ENCODE results near the gene ASPRV1. TPM values are rescaled to one million over a fixed set of nuclear protein-coding genes. Genes with fewer than 3 reads are reported as not detected.

The ASPRV1 gene
- total RNA-seq, 1 donor from 2014 or later, result 0.08 TPM

DNA sequence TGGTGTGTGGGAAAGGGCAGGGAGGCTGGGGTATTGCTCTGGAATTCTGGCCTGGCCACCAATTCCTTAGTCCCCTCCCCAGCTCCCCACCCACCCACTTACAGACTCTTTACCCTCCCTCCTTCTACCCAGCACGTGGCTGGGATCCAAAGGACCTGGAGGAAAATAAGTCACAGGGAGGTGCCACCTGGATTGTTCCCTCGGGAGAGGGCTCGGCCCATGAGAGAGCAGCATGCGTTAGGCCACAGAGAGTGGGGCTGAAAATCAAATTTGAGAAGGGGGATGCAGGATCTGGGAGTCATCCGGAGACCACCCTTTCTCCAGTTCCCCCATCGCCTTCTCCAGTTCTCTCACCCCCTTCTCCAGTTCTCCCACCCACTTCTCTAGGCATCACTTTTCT is 3.0 kb downstream of the ASPRV1 start:
- H3K27me3 ChIP-seq (ENCODE audit: control insufficient read depth, insufficient read depth, low read length), result peaks cover 11% of the 10 kb centered on the region
- no peak for DNase-seq (ENCODE audit: low read depth)
- H3K36me3 ChIP-seq (ENCODE audit: control insufficient read depth, insufficient read depth, low read length), result no peaks in the 10 kb centered on the region
- no peak overlapping the region for H3K4me3 ChIP-seq (ENCODE audit: low read depth, low read length)
- TF ChIP-seq, protein P1, sequence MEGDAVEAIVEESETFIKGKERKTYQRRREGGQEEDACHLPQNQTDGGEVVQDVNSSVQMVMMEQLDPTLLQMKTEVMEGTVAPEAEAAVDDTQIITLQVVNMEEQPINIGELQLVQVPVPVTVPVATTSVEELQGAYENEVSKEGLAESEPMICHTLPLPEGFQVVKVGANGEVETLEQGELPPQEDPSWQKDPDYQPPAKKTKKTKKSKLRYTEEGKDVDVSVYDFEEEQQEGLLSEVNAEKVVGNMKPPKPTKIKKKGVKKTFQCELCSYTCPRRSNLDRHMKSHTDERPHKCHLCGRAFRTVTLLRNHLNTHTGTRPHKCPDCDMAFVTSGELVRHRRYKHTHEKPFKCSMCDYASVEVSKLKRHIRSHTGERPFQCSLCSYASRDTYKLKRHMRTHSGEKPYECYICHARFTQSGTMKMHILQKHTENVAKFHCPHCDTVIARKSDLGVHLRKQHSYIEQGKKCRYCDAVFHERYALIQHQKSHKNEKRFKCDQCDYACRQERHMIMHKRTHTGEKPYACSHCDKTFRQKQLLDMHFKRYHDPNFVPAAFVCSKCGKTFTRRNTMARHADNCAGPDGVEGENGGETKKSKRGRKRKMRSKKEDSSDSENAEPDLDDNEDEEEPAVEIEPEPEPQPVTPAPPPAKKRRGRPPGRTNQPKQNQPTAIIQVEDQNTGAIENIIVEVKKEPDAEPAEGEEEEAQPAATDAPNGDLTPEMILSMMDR (IDR thresholded peaks at IDR 0.05; ENCODE audit: insufficient read depth, low read length, poor library complexity, severe bottlenecking), result no peak

DNA sequence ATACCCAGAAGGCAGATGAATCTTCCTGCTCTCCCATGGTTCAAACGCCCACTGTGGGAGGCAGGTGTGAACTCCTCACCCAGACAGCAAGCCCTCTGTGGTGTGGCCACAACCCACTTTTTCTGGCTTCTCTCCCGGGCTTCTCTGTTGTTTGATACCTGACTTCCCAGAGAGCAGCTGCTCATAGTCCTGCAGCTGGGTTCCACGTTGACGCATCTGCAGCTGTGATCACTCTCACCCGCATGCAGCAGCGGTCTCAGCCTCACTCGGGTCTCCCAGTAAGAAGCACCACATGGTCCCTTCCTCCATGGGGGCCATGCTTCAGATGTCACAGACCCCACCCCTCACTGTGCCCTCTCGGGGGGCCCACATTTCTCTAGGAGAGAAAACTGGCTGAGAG is 3.5 kb downstream of the ASPRV1 start:
- H3K36me3 ChIP-seq (ENCODE audit: control insufficient read depth, insufficient read depth, low read length), result no peaks in the 10 kb centered on the region
- no peak for DNase-seq (ENCODE audit: low read depth)
- TF ChIP-seq, protein P1 (IDR thresholded peaks at IDR 0.05; ENCODE audit: insufficient read depth, low read length, poor library complexity, severe bottlenecking), result no peak
- H3K4me3 ChIP-seq (ENCODE audit: low read depth, low read length), result no peak overlapping the region
- peaks cover 11% of the 10 kb centered on the region for H3K27me3 ChIP-seq (ENCODE audit: control insufficient read depth, insufficient read depth, low read length)

DNA sequence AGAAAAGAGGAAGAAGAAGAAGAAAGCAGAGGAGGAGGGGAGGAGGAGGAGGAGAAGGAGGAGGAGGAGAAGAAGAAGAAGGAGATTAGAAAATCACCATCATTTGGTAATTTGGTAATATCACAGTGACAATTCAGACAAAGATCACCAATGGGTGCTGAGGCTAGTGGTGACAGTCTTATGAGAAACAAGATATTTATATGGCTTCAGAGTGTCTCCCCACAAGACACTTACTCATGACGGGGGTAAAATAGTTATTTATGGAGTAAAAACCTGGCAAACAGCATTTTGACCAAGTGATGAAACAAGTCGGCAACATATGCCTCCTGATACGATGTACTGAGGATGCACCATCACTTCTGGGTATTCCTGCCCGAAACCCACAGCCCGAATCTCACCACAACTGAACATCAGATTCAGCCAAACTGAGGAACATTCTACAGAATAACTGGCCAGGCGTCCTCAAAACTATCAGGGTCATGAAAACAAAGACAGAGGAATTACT is 4.9 kb downstream of the ASPRV1 start:
- TF ChIP-seq, protein P1 (IDR thresholded peaks at IDR 0.05; ENCODE audit: insufficient read depth, low read length, poor library complexity, severe bottlenecking), result no peak
- Histone ChIP-seq H3K36me3 (ENCODE audit: control insufficient read depth, insufficient read depth, low read length) (no peaks in the 10 kb centered on the region), H3K27me3 (ENCODE audit: control insufficient read depth, insufficient read depth, low read length) (peaks cover 11% of the 10 kb centered on the region), H3K4me3 (ENCODE audit: low read depth, low read length) (no peak overlapping the region)
- DNase-seq (ENCODE audit: low read depth), result no peak

DNA sequence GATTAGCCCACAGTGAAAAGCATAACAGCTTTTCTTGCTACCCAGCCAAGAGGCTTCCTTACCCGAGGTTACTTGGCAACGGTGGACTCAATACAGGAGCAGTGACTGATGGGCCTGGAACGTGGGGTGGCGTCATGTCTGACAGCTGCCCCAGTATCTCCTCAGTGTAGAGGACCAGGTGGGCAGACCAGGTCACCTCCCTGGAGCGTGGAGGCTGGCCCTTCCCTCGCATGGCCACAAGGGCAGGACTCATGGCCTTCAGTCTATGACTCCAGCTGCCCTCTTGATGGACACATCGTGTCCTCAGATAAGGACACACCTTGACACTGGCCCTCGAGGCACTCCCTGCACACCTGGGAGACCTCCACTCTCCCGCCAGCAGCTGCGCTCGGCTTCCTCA is 6.4 kb downstream of the ASPRV1 start:
- no peak overlapping the region for H3K4me3 ChIP-seq (ENCODE audit: low read depth, low read length)
- H3K36me3 ChIP-seq (ENCODE audit: control insufficient read depth, insufficient read depth, low read length), result no peaks in the 10 kb centered on the region
- peaks cover 8% of the 10 kb centered on the region for H3K27me3 ChIP-seq (ENCODE audit: control insufficient read depth, insufficient read depth, low read length)
- no peak for DNase-seq (ENCODE audit: low read depth)
- TF ChIP-seq, protein P1 (IDR thresholded peaks at IDR 0.05; ENCODE audit: insufficient read depth, low read length, poor library complexity, severe bottlenecking), result no peak

DNA sequence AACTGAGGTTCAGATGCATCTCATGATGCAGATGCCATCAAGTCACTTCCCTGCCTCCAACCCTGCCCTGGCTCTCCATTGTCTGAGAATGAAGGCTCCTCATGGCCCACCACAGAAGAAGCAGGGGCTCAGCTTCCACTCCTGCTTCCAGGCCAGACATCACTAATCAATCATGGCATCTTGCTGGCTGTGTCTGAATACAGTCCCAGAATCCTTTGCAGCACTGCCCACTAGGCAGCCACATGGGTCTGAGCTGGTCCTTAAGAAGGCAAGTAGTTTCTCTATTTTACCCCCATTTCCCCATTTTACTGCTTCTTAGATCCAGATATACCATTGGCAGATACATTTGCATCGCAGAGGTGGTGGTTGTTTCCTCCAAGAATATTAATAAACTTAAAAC is 7.3 kb downstream of the ASPRV1 start:
- H3K27me3 ChIP-seq (ENCODE audit: control insufficient read depth, insufficient read depth, low read length), result peaks cover 7% of the 10 kb centered on the region
- no peak overlapping the region for H3K4me3 ChIP-seq (ENCODE audit: low read depth, low read length)
- TF ChIP-seq, protein P1 (IDR thresholded peaks at IDR 0.05; ENCODE audit: insufficient read depth, low read length, poor library complexity, severe bottlenecking), result no peak
- DNase-seq (ENCODE audit: low read depth), result no peak
- H3K36me3 ChIP-seq (ENCODE audit: control insufficient read depth, insufficient read depth, low read length), result no peaks in the 10 kb centered on the region

All from kidney epithelial cell (primary cell).